Tibial artery (tissue), 4 donors: ENCODE data around the gene SHROOM1.
A peak's percentile ranks its signal among the peaks of the same experiment; 100 is the strongest.
"Not testable (repeated sequence)": the region's sequence is repeated elsewhere in the genome, so short reads cannot be mapped to it uniquely, and the experiment has no call there.

Source experiments
- DNase-seq, 2 donors: peaks; one replicate each; pipeline ENCODE4 v3.0.0-alpha.2; 2019
- H3K27ac ChIP-seq, 2 donors: fragments of 200-600 bp; sonication (generic) in 1 of 2; 1 replicate in 1 of 2; 2 replicates in 1 of 2; pipeline ENCODE4 v1.5.1; 2018 to 2019; ENCODE audit warnings: mild to moderate bottlenecking in 1 of 2
- H3K27me3 ChIP-seq, 2 donors: fragments of 200-600 bp; sonication (generic) in 1 of 2; one replicate each; pipeline versions ENCODE4 v1.5.1 to v1.6.0; 2016 to 2019
- H3K36me3 ChIP-seq, 3 donors: fragments of 200-600 bp; sonication (generic) in 2 of 3; one replicate each; pipeline ENCODE4 v1.5.1; 2016 to 2019; ENCODE audit warnings: mild to moderate bottlenecking in 2 of 3
- H3K4me1 ChIP-seq, 4 donors: fragments of 200-600 bp; sonication (generic) in 2 of 4; 1 replicate in 3 of 4; 2 replicates in 1 of 4; pipeline ENCODE4 v1.5.1; 2016 to 2019
- H3K4me3 ChIP-seq, 2 donors: fragments of 200-600 bp; sonication (generic) in 1 of 2; 1 replicate in 1 of 2; 2 replicates in 1 of 2; pipeline ENCODE4 v1.5.1; 2018 to 2019; ENCODE audit warnings: mild to moderate bottlenecking in 2 of 2
- H3K9me3 ChIP-seq, 3 donors: fragments of 200-600 bp; sonication (generic) in 1 of 3; one replicate each; pipeline ENCODE4 v1.5.1; 2016 to 2019
- CTCF ChIP-seq, 2 experiments: fragments of 200-600 bp in 1 of 2; fragments of 450-650 bp in 1 of 2; IDR thresholded peaks; one replicate each; pipeline ENCODE4 v1.5.1; 2017 to 2019; ENCODE audit warnings: antibody characterized with exemption in 2 of 2, mild to moderate bottlenecking in 1 of 2, moderate library complexity in 1 of 2
- intact Hi-C: fragments of 100-400 bp; cut with DNase I; formaldehyde crosslinking; loops from one replicate; pipeline ENCODE4 v1.15.0; 2023; ENCODE audit warnings: low total_unique reads

The SHROOM1 gene

DNA sequence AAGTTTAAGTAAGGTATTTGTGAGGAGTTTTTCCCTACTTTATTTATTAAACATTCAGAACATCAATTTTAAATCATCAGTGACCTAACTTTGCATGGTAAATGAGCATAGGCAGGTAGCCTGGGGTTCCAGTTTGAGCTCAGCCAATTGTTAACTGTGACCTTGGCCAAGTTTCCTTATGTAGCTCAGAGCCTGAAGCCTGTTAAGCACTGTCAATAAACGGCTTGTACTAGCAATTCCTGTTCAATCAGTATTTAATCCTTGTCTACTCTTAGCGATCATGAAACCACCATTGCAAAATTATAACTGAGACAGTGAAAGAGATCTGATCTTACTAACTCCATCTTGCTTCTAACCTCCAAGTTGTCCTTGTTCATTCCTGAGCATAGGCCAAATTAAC is 22.0 kb downstream of the SHROOM1 start:
- DNase-seq: no peak
- H3K36me3 ChIP-seq: no peaks in the 10 kb centered on the region
- H3K27me3 ChIP-seq: peaks cover 0 to 40% of the 10 kb centered on the region in 2 donors
- peaks cover 0 to 8% (median 7%) of the 10 kb centered on the region in 4 donors for H3K4me1 ChIP-seq
- intact Hi-C loops: no loop called here
- H3K9me3 ChIP-seq: no peaks in the 10 kb centered on the region
- H3K4me3 ChIP-seq: no peak overlapping the region
- no peak for TF ChIP-seq CTCF (IDR thresholded peaks at IDR 0.05)
- no peak overlapping the region for H3K27ac ChIP-seq

- intact Hi-C loops: no loop called here
- Histone ChIP-seq H3K27me3 (peaks cover 0 to 33% of the 10 kb centered on the region in 2 donors), H3K27ac (no peak overlapping the region)
Measured at GRCh38 chr5:132807163-132807838, 23.1 kb downstream of the SHROOM1 start.

GRCh38 chr5:132806804-132807162 is 23.7 kb downstream of the SHROOM1 start:
- DNase-seq, intact Hi-C loops, H3K27ac ChIP-seq, H3K4me1 ChIP-seq, H3K36me3 ChIP-seq, H3K4me3 ChIP-seq, H3K9me3 ChIP-seq: not testable (repeated sequence)
- H3K27me3 ChIP-seq: peaks cover 0 to 31% of the 10 kb centered on the region in 2 donors

More at GRCh38 chr5:132807163-132807838, 23.1 kb downstream of the SHROOM1 start:
- Histone ChIP-seq H3K36me3 (no peaks in the 10 kb centered on the region), H3K4me3 (no peak overlapping the region), H3K4me1 (no peaks in the 10 kb centered on the region), H3K9me3 (no peaks in the 10 kb centered on the region)
- peak in 1 of 2 donors; percentile 54 for DNase-seq
- no peak for TF ChIP-seq CTCF (IDR thresholded peaks at IDR 0.05)

DNA sequence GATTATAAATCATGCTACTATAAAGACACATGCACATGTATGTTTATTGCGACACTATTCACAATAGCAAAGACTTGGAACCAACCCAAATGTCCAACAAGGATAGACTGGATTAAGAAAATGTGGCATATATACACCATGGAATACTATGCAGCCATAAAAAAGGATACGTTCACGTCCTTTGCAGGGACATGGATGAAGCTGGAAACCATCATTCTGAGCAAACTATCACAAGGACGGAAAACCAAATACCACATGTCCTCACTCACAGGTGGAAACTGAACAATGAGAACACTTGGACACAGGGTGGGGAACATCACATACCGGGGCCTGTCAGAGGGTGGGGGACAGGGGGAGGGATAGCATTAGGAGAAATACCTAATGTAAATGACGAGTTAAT is 24.6 kb downstream of the SHROOM1 start:
- H3K4me3 ChIP-seq, H3K27ac ChIP-seq, H3K4me1 ChIP-seq, H3K9me3 ChIP-seq, H3K36me3 ChIP-seq, intact Hi-C loops, DNase-seq: not testable (repeated sequence)
- H3K27me3 ChIP-seq: peaks cover 0 to 26% of the 10 kb centered on the region in 2 donors

DNA sequence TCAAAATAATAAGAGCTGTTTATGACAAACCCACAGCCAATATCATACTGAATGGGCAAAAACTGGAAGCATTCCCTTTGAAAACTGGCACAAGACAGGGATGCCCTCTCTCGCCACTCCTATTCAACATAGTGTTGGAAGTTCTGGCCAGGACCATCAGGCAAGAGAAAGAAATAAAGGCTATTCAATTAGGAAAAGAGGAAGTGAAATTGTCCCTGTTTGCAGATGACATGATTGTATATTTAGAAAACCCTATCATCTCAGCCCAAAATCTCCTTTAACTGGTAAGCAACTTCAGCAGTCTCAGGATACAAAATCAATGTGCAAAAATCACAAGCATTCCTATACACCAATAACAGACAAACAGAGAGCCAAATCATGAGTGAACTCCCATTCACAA is 26.2 kb downstream of the SHROOM1 start:
- intact Hi-C loops, H3K4me1 ChIP-seq, DNase-seq, H3K9me3 ChIP-seq, H3K4me3 ChIP-seq, H3K36me3 ChIP-seq, H3K27ac ChIP-seq: not testable (repeated sequence)
- H3K27me3 ChIP-seq: peaks cover 0 to 17% of the 10 kb centered on the region in 2 donors

- H3K27ac ChIP-seq, H3K4me1 ChIP-seq, H3K36me3 ChIP-seq, H3K4me3 ChIP-seq, intact Hi-C loops, DNase-seq, H3K9me3 ChIP-seq: not testable (repeated sequence)
- peaks cover 0 to 16% of the 10 kb centered on the region in 2 donors for H3K27me3 ChIP-seq
Measured at GRCh38 chr5:132802685-132803066, 27.8 kb downstream of the SHROOM1 start.

GRCh38 chr5:132802044-132802684 is 28.3 kb downstream of the SHROOM1 start:
- H3K4me1 ChIP-seq: no peaks in the 10 kb centered on the region
- H3K27ac ChIP-seq: no peak overlapping the region
- intact Hi-C loops: no loop called here
- H3K36me3 ChIP-seq: no peaks in the 10 kb centered on the region
- no peak for TF ChIP-seq CTCF (IDR thresholded peaks at IDR 0.05)
- peaks cover 0 to 11% of the 10 kb centered on the region in 2 donors for H3K27me3 ChIP-seq
- H3K4me3 ChIP-seq: no peak overlapping the region
- H3K9me3 ChIP-seq: no peaks in the 10 kb centered on the region
- DNase-seq: no peak
